HG03354 (cell line): ENCODE data around the gene SBK3.

Source experiments
- ATAC-seq: cut with Tn5 transposase; IDR thresholded peaks from one replicate; pipeline ENCODE4 v1.9.1; 2021; ENCODE audit warnings: mild to moderate bottlenecking; ENCODE audit not compliant: unreplicated experiment, poor library complexity, severe bottlenecking

Gene SBK3

GRCh38 chr19:55494172-55494761 lies 51.1 kb downstream of the SBK3 start:
- ATAC-seq: no peak

GRCh38 chr19:55493645-55494171 lies 51.6 kb downstream of the SBK3 start:
- no peak for ATAC-seq

GRCh38 chr19:55493052-55493644 lies 52.2 kb downstream of the SBK3 start:
- ATAC-seq: no peak

- ATAC-seq: no peak
These were observed 52.9 kb downstream of the SBK3 start for GRCh38 chr19:55492362-55492944.

DNA sequence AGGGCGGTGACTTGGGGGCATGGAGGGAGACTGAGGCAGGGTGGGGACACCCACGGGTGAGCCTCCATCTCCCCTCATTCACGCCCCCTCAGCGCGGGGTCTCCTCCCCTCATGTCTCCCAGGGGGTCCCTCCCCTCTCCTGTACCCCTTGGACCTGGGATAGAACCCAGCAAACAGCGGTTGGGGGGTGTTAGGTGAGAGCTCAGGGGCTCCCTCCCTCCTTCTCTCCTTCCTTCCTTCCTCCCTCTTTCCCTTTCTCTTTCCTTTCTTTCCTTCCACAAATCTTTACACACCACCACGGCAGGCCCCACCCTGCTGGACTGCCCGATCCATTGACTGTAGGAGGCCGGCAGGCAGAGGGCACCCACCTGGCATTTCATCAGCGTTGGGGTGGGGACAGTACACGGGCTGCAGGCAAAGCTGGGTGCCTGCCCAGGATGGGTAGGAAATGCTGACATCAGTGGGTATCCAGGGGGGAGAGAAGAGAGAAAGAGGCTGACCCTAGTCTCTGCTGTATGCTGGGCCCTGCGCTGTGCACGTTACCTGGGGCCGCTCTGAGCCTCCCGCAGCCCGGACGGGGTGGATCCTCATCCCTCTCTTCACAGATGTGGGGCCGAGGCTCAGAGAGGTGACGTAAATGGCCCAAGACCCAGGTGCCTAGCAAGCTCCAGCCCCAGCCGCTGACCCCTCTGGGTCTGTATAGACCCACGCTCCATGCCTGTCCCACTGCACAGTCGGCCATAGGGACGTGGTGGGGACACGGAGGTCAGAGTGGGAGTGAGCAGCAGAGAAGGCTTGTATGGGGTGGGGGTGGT lies 53.6 kb downstream of the SBK3 start:
- no peak for ATAC-seq
